Activated naive CD4-positive, alpha-beta T cell treated with anti-CD3 and anti-CD28 coated beads, Interleukin-2, amount 50 U/mL, for 72 hours (primary cell): ENCODE data around the gene ARL15. TPM values are rescaled to one million over a fixed set of nuclear protein-coding genes. Genes with fewer than 3 reads are reported as not detected.

ENCODE experiments used
- ATAC-seq, 2 donors: fragments of 150-1000 bp; cut with Tn5 transposase; 2 replicates each; pipeline ENCODE4 v1.10.0; 2021; ENCODE audit warnings: mild to moderate bottlenecking in 2 of 2, moderate library complexity in 2 of 2
- DNase-seq, 2 donors: peaks; one replicate each; pipeline ENCODE4 v3.0.0; 2021 to 2022; ENCODE audit warnings: low spot score in 2 of 2
- H3K27ac Mint-ChIP-seq, 2 donors: one replicate each; pipeline ENCODE4 v1.8.0; 2022; ENCODE audit warnings: mild to moderate bottlenecking in 2 of 2, mixed read lengths in 2 of 2
- H3K36me3 Mint-ChIP-seq, 2 donors: one replicate each; pipeline ENCODE4 v1.8.0; 2022; ENCODE audit warnings: mixed read lengths in 2 of 2
- H3K9me3 Mint-ChIP-seq, 2 donors: one replicate each; pipeline ENCODE4 v1.8.0; 2022; ENCODE audit warnings: mixed read lengths in 2 of 2
- total RNA-seq, 2 donors: library from RNA; stranded (reverse); gene quantifications; one replicate each; pipeline ENCODE4 v1.2.3, GENCODE V29; 2022

ARL15 gene
- total RNA-seq, 2 donors from 2014 or later = 7.1 to 10.2 TPM

DNA sequence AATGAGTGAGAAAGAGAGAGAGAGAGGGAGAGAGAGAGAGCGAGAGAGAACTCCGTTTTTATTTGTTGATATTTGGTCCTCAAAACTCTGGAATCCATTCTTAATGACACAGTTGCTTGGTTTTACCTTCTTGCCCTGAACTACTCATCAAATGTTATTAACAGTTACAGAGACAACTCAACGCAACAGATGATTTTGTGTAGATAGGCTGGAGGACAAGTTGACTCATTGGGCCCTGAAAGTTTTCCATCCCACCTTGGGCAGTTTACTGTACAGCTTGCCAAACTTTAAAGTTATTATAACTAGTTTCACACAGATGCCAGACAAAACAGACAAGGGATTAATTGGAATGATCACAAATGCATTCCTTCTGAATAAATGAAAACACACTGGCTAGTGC lies 339.9 kb downstream of the ARL15 start:
- Mint-ChIP-seq H3K9me3 (peaks cover 0 to 5% of the 10 kb centered on the region in 2 donors), H3K36me3 (peaks cover 6 to 12% of the 10 kb centered on the region in 2 donors), H3K27ac (no peak overlapping the region)
- no peak for ATAC-seq
- DNase-seq = no peak

DNA sequence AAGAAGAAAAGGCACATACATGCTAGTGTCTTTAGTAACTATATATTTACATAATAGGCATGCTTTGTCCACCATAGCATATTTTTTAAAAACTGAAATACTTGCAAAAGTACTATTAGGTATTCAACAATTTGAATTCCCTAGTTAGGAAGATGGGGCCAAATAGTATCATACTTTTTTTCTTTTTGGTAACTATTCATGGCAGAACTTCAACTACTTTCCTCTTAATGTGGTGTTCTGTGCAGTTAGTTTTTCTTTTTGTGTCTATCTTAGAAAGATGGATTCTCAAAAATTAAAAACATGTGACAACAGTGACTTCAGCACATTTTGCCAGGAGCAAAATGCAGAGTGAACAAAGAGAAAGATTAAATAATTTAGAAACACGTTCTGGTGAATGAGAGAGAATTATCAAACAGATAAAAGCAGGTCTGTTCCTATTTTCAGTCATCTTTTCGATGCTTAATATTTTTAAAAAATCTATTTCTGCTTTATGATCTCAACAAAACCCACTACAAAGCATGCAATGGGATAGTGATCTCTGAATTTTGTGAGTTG lies 341.1 kb downstream of the ARL15 start:
- Mint-ChIP-seq H3K9me3 (peaks cover 0 to 5% of the 10 kb centered on the region in 2 donors), H3K27ac (no peak overlapping the region), H3K36me3 (peaks cover 6 to 12% of the 10 kb centered on the region in 2 donors)
- DNase-seq (no peak), ATAC-seq (no peak)

DNA sequence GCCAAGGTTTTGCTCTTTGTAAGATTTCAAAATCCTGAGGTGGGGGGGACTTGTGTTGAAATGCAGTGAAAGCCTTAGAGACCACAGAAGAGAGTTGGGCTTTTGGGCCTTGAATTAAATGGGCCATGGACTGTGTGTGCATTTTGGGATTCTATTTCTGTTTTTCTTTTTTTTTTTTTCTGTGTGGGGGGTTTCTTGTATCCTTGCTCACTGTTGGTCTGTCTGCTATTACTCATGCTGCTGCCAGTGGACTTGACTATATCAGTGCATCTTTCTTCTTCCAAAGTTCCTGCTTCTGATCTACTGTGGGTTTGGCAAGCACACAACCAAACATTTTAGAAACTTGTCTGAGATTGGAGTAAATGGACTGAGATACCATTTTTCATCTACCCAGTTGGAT lies 344.9 kb downstream of the ARL15 start:
- no peak overlapping the region for H3K27ac Mint-ChIP-seq
- H3K36me3 Mint-ChIP-seq = peaks cover 6 to 12% of the 10 kb centered on the region in 2 donors
- ATAC-seq = no peak
- DNase-seq = no peak
- H3K9me3 Mint-ChIP-seq = peaks cover 0 to 5% of the 10 kb centered on the region in 2 donors

DNA sequence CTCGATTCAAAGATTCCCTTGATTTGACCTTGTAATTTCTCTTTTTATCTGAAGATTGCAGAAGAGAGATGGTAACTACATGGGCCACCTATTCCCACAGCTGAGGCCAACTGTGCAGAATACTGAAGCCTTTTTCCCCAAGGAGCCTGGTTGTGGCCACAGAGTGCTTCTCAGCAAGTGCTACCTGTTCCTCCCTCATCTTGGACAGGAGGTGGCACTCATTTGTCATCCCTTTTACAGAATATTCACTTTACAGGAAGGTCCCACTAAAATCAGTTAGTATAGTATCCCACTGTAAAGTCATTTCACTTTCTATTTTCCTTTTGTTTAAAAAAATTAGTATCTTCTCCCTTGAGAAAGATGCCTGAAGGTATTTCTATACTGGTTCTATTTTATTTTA lies 346.4 kb downstream of the ARL15 start:
- DNase-seq (no peak), ATAC-seq (no peak)
- Mint-ChIP-seq H3K9me3 (peaks cover 4 to 5% of the 10 kb centered on the region in 2 donors), H3K27ac (no peak overlapping the region), H3K36me3 (peaks cover 6 to 20% of the 10 kb centered on the region in 2 donors)

GRCh38 chr5:53962306-53962705 lies 348.1 kb downstream of the ARL15 start:
- H3K27ac Mint-ChIP-seq = no peak overlapping the region
- DNase-seq (no peak), ATAC-seq (no peak)
- H3K36me3 Mint-ChIP-seq = peaks cover under 1 to 18% of the 10 kb centered on the region in 2 donors
- H3K9me3 Mint-ChIP-seq = peaks cover 0 to 4% of the 10 kb centered on the region in 2 donors

DNA sequence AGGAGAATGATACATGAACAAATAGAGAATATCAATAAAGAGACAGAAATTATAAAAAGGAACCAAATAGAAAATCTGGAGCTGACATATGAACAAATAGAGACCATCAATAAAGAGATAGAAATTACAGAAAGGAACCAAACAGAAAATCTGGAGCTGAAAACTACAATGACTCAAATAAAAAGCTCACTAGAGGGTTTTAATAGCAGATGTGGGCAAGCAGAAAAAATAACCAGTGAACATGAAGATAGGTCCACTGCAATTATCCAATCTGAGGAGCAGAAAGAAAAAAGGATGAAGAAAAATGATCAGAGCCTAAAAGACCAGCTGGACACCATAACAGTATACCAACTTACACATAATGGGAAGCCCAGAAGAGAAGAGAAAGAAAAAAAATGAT lies 353.7 kb downstream of the ARL15 start:
- H3K36me3 Mint-ChIP-seq = peaks cover 17 to 19% of the 10 kb centered on the region in 2 donors
- ATAC-seq (no peak), DNase-seq (no peak)
- H3K9me3 Mint-ChIP-seq = peaks cover 13 to 14% of the 10 kb centered on the region in 2 donors
- no peak overlapping the region for H3K27ac Mint-ChIP-seq

- no peak for ATAC-seq
Measured at GRCh38 chr5:53956196-53956595, 354.2 kb downstream of the ARL15 start.

DNA sequence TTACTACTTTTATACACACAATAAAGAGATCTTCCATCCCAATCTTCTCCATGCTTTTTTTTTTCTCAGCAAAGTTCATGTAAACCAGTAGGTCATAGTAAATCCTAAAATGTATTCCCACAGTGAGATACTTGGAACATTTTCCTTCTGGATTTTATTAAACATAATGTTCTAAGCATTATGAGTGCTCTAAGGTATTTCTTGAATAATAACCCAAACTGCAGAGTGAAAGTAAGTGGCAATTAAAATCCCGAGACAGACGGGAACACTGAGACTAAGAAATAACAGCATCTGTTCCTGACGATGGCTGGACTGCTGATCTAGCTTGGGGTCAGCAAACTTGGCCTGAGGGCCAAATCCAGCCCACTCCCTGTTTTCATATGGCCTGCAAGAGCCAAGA lies 359.8 kb downstream of the ARL15 start:
- Mint-ChIP-seq H3K36me3 (no peaks in the 10 kb centered on the region), H3K27ac (no peak overlapping the region), H3K9me3 (no peaks in the 10 kb centered on the region)
- ATAC-seq (no peak), DNase-seq (no peak)

More at GRCh38 chr5:53956196-53956595, 354.2 kb downstream of the ARL15 start:
- no peak for DNase-seq
- Mint-ChIP-seq H3K27ac (no peak overlapping the region), H3K36me3 (peaks cover 17 to 19% of the 10 kb centered on the region in 2 donors), H3K9me3 (peaks cover 13 to 14% of the 10 kb centered on the region in 2 donors)

DNA sequence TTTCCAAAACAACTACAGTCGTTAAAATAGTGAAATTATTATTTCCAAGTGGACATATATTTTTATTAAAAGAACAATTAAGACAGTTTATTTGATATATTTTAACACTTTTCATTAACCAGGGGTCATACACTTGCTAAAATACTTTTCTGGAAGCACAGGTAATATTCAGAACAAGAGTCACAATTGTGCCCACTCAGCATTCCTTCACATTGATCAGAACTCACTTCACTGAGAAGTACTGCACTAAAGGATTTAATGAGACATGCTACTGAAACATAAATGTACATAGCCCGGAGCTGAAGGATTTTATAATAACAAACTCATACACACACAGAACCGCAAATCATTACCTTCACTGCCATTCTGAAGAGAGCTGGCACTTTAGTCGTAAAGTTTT lies 361.8 kb downstream of the ARL15 start:
- DNase-seq = no peak
- no peaks in the 10 kb centered on the region for H3K9me3 Mint-ChIP-seq
- ATAC-seq = no peak

DNA sequence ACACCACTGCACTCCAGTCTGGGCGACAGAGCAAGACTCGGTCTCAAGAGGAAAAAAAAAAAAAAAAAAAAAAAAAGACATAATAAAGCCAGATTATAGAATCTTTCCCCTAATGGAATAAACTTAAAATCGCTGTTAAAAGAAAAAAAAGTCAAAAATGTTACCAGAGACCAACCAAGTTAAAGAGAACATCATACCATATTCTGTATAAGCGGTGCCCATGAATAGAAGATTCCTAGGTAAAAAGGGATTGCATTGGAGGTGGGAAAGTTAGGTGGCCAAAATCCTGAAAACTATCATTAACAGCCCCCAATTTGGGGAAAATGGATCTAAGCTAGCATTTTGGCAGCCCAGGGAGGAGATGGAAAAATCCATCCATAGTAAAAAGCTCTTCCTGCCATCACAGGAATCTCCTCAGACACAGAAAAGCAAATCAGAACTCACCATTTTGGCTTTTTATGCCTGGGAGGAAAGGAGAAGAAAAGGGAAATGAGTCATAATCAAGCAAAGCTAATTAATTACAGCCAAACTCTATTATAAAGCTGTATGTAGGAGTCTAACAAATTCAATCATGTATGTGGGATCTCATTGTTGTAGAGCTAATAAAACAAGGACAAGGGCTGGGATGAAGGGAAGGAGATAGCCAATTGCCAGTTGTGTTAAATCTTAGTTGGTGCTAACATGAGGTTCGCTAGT lies 363.8 kb downstream of the ARL15 start:
- ATAC-seq (no peak), DNase-seq (no peak)
- Mint-ChIP-seq H3K9me3 (peaks cover 0 to 12% of the 10 kb centered on the region in 2 donors), H3K27ac (no peak overlapping the region), H3K36me3 (peaks cover 2 to 25% of the 10 kb centered on the region in 2 donors)

More for the DNA sequence above, 361.8 kb downstream of the ARL15 start:
- Mint-ChIP-seq H3K27ac (no peak overlapping the region), H3K36me3 (peaks cover 0 to 10% of the 10 kb centered on the region in 2 donors)

GRCh38 chr5:53944981-53945380 lies 365.4 kb downstream of the ARL15 start:
- peaks cover 6 to 25% of the 10 kb centered on the region in 2 donors for H3K36me3 Mint-ChIP-seq
- DNase-seq (no peak), ATAC-seq (no peak)
- peaks cover 0 to 12% of the 10 kb centered on the region in 2 donors for H3K9me3 Mint-ChIP-seq
- H3K27ac Mint-ChIP-seq = no peak overlapping the region

GRCh38 chr5:53943938-53944337 lies 366.4 kb downstream of the ARL15 start:
- H3K27ac Mint-ChIP-seq = no peak overlapping the region
- H3K9me3 Mint-ChIP-seq = peaks cover 0 to 12% of the 10 kb centered on the region in 2 donors
- DNase-seq (no peak), ATAC-seq (no peak)
- H3K36me3 Mint-ChIP-seq = peaks cover 6 to 25% of the 10 kb centered on the region in 2 donors

GRCh38 chr5:53942724-53943123 lies 367.6 kb downstream of the ARL15 start:
- DNase-seq (no peak), ATAC-seq (no peak)
- peaks cover 0 to 12% of the 10 kb centered on the region in 2 donors for H3K9me3 Mint-ChIP-seq
- H3K36me3 Mint-ChIP-seq = peaks cover 6 to 25% of the 10 kb centered on the region in 2 donors
- H3K27ac Mint-ChIP-seq = no peak overlapping the region

- no peak for ATAC-seq
- H3K36me3 Mint-ChIP-seq = peaks cover 6 to 25% of the 10 kb centered on the region in 2 donors
- no peak for DNase-seq
- H3K9me3 Mint-ChIP-seq = peaks cover 0 to 12% of the 10 kb centered on the region in 2 donors
- H3K27ac Mint-ChIP-seq = no peak overlapping the region
Measured at GRCh38 chr5:53940921-53941320, 369.5 kb downstream of the ARL15 start.

- no peak overlapping the region for H3K27ac Mint-ChIP-seq
- no peak for DNase-seq
- peaks cover 4 to 6% of the 10 kb centered on the region in 2 donors for H3K36me3 Mint-ChIP-seq
- ATAC-seq = no peak
- H3K9me3 Mint-ChIP-seq = peaks cover 0 to 7% of the 10 kb centered on the region in 2 donors
Measured at GRCh38 chr5:53937467-53937866, 372.9 kb downstream of the ARL15 start.

- Mint-ChIP-seq H3K9me3 (peaks cover 0 to 2% of the 10 kb centered on the region in 2 donors), H3K27ac (no peak overlapping the region), H3K36me3 (peaks cover 0 to 6% of the 10 kb centered on the region in 2 donors)
- ATAC-seq (no peak), DNase-seq (no peak)
Measured at GRCh38 chr5:53936481-53937352, 373.7 kb downstream of the ARL15 start.
